HepG2 (cell line): Measurements from ENCODE around the gene CHD9NB.

Experiments
- SP1 ChIP-seq, 2 experiments: fragments of 450-650 bp in 1 of 2; sonication (generic) in 1 of 2; formaldehyde crosslinking in 1 of 2; IDR thresholded peaks; 2 replicates each; pipeline versions ENCODE4 v1.4.0 to v1.6.1; 2016 to 2020; ENCODE audit warnings: missing genetic modification reagents in 1 of 2
- ZNF225 ChIP-seq: sonication (generic); formaldehyde crosslinking; IDR thresholded peaks from 2 replicates; pipeline ENCODE4 v1.4.0; 2020; ENCODE audit warnings: mild to moderate bottlenecking, missing genetic modification reagents

GRCh38 chr16:53069772-53070171, 17.1 kb upstream of the CHD9NB start:
- TF ChIP-seq SP1 (IDR thresholded peaks at IDR 0.05) = no peak
- no peak for TF ChIP-seq SP1 (CRISPR knock-in tag; IDR thresholded peaks at IDR 0.05)
- TF ChIP-seq ZNF225 = no peak
